GM18909 (cell line): Measurements from ENCODE around the gene NFILZ.
"Not testable (repeated sequence)": the region's sequence is repeated elsewhere in the genome, so short reads cannot be mapped to it uniquely, and the experiment has no call there.

Experiments
- ATAC-seq: cut with Tn5 transposase; IDR thresholded peaks from one replicate; pipeline ENCODE4 v1.9.1; 2021; ENCODE audit warnings: mild to moderate bottlenecking; ENCODE audit not compliant: unreplicated experiment, poor library complexity

Gene NFILZ

DNA sequence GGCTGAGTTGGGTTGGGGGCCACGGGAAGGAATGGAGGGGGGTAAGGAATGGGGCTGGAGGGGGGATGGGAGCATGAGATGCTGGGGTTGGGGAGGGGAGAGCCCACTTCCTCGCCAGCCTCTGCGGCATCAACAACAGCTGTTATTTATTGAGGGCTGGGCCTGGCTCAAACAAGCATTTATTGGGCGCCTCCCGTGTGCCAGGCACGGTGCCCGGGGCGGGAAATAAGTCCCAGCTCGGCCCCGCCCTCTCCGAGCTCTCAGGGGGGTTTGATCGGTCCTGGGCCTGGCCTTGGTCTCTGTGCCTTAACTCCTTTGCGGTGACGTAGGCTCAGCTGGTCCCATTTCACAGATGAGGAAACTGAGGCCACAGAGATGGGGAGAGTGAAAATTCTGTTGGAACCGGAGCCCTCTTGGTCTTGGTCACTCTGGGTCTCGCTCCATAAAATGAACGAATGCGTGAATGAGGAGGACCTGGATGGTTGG lies 19.0 kb upstream of the NFILZ start:
- no peak for ATAC-seq

DNA sequence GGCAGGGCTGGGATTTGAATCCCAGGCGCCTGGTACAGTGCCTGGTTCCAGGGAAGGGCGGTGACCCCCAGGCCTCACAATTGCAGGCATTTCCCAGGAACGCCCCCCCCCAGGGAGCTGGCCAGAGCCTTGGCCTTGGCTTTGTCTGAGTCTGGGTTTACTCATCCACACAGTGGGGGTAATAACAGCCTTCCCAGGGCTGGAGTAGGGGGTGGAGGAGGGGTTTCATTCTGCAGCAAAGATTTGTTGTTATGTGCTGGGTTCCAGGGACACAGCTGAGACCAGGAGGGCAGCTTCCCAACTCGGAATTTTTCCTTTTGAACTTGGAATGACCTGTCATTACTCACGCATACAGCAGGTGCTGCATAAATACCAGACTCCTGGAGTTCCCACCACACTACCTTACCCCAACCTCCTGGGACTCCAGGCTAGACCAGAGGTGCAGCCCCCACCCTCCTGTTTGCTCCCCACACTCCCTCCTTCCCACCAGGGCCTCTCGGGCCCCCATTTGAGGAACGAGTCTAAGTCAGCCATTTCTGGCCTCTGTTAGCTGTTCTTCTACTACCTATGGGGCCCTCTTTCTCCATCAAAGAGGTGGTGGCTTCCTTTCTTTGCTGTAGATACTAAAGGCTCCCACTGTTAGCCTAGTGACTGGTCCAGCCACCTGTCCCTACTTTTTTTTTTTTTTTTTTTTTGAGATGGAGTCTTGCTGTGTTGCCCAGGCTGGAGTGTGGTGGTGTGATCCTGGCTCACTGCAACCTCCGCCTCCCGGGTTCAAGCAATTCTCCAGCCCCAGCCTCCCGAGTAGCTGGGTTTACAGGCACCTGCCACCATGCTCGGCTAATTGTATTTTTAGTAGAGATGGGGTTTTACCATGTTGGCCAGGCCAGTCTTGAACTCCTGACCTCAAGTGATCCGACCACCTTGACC lies 18.3 kb upstream of the NFILZ start:
- ATAC-seq: no peak

DNA sequence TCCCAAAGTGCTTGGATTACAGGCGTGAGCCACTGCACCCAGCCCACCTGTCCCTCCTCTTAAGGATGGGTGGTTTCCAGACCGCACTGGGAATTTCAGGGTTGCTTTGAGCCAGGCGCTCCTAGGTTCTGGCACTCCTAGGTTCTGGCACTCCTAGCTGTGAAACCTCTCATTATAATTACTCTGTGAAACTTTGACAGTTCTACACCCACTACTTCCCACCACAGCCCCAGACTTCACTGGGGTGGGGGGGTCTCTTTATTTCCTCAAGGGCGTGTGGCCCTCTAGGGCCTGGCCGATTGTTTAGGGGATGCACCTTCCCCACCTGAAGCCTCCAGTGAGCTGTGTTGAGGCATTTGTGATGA lies 17.6 kb upstream of the NFILZ start:
- no peak for ATAC-seq

DNA sequence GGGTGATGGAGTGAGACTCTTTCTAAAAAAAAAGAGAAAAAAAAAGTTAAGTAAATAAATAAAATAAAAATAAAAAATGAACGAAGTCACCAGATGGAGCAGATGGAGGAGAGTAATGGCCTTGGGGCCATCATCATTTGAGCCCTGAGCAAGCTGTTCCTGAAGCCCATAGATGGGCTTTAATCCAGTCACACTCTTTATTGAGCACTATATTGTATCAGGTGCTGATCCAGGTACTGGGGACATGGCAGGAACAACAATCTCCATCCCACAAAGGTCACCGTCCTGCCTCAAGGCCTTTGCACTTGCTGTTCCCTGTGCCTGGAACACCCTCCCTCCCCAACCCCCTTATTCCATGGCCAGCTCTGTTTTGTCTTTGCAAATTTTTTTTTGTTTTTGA lies 16.0 kb upstream of the NFILZ start:
- no peak for ATAC-seq

DNA sequence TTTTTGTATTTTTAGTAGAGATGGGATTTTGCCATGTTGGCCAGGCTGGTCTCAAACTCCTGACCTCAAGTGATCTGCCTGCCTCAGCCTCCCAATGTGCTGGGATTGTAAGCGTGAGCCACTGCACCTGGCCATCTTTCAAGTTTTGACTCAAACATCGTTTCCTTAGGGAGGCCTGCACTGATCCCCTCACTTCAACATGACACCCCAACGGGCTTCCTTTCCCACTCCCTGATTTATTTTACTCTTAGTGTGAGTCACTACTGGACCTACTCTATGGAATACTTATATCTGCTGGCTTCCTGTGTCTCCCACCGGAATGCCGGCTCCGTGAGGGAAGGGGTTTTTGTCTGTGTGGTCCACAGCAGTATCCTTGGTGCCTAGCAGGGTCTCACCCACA lies 15.4 kb upstream of the NFILZ start:
- ATAC-seq: no peak

DNA sequence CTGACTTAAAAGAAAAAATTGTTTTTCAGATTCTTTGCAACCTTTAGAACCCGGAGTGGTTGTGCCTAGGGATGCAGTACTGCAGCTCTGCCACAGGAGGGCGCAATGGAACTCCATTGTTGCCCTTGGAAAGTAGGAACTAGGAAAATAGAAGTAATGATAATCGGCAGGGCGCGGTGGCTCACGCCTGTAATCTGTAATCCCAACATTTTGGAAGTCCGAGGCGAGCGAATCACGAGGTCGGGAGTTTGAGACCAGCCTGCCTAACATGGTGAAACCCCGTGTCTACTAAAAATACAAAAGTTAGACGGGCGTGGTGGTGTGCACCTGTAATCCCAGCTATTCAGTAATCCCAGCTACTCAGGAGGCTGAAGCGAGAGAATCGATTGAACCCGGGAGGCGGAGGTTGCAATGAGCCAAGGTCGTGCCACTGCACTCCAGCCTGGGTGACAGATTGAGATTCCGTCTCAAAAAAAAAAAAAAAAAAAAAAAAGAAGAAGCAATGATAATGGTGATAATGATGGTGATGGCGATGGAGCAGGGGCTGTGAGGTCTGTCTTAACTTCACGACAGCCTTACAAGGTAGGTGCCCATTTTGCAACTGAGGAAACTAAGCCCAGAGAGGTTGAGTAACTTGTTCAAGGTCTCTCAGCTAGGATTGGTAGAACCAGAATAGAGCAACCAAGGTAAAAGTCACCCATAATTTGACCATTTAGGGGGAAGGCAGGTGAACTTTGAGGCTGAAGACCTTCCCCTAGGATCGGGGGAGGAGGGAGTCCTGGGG lies 14.4 kb upstream of the NFILZ start:
- ATAC-seq: no peak

DNA sequence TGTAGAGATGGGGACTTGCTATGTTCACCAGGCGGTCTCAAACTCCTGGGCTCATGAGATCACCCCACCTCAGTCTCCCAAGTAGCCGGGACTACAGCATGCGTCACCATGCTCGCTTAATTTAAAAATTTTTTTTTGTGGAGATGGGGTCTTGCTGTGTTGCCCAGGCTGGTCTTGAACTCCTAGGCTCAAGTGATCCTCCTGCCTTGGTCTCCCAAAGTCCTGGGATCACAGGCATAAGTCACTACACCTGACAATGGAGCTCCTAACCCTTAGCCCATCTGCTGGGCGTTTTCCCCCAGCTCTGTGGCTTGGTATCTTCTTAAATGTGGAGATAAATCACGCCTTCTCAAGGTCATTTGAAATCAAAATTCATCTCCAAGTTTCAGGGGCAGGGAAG lies 13.6 kb upstream of the NFILZ start:
- no peak for ATAC-seq

DNA sequence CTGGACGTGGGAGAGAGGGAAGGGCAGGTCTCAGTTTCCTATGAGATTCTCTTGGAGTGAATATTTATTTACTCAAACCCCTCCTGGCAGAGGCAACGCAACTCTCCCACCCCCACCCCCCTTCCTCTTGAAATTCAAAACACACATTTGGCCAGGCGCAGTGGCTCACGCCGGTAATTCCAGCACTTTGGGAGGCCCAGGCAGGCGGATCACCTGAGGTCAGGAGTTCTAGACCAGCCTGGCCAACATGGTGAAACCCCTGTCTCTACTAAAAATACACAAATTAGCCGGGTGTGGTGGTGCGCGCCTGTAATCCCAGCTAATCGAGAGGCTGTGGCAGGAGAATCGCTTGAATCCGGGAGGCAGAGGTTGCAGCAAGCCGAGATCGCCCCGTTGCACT lies 13.1 kb upstream of the NFILZ start:
- ATAC-seq: not testable (repeated sequence)

DNA sequence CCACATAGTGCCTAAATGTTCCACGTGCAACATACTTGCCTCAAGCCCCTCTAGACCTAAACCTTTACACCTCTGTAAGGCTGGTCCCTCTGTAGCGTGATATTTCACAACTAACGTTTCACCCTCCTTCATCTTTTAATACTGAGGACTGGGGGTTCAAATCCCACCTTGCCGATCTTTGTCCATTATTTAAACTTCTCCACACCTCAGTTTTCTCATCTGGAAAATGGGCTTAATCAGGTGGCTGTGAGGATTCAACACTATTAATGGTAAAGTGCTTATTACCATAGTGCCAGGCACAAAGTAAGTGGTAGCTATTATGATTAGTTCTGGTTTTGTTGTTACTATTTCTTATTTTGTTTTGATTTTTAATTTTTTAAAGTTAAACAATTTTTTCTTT lies 12.4 kb upstream of the NFILZ start:
- no peak for ATAC-seq

DNA sequence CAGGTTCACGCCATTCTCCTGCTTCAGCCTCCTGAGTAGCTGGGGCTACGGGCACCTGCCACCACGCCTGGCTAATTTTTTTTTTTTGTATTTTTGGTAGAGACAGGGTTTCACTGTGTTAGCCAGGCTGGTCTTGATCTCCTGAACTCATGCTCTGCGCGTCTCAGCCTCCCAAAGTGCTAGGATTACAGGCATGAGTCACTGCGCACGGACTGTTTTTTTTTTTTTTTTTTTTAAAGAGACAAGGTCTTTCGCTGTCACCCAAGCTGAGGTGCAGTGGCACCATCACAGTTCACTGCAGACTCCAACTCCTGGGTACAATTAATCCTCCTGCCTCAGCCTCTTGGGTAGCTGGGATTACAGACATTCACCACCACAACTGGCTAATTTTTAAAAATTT lies 11.7 kb upstream of the NFILZ start:
- ATAC-seq: no peak

DNA sequence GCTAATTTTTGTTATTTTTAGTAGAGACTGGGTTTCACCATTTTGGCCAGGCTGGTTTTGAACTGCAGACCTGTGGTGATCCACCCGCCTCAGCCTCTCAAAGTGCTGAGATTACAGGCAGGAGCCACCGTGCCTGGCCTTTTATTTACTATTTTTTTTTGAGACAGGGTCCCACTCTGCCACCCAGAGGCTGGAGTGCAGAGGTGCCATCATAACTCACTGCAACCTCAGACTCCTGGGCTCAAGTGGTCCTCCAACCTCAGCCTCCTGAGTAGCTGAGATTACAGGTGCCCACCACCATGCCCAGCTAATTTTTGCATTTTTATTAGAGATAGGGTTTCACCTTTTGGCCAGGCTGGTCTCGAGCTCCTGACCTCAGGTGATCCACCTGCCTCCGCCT lies 7.5 kb upstream of the NFILZ start:
- not testable (repeated sequence) for ATAC-seq

DNA sequence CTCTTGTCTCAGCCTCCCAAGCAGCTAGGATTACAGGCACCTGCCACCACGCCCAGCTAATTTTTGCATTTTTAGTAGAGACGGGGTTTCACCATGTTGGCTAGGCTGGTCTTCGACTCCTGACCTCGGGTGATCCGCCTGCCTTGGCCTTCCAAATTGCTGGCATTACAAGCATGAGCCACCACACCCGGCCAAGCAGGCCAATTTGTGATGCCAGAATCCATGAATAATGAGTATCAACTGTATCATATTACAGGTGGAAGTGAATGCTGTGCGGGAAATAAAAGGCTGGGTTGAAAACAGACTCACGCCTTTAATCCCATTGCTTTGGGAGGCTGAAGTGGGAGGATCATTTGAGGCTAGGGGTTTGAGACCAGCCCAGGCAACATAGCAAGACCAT lies 3.6 kb upstream of the NFILZ start:
- ATAC-seq: no peak

DNA sequence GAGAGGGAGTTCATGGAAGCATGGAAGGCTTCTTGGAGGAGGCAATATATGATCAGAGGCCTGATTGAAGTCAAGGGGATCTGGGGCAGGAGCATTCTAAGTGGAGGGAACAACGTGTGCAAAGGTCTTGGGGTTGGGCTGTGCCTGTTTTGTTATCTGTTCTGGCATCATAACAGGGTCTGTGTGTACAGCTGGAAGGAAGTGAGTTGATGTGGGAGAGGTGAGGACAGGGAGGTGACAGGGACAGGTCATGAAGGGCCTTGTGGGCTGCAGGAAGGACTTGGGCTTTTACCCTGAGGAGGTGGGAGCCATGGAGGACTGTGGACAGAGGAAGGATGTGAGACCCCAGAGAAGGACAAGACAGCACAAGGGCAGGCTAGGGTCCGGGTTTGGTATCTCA lies 1.2 kb upstream of the NFILZ start:
- ATAC-seq: no peak

DNA sequence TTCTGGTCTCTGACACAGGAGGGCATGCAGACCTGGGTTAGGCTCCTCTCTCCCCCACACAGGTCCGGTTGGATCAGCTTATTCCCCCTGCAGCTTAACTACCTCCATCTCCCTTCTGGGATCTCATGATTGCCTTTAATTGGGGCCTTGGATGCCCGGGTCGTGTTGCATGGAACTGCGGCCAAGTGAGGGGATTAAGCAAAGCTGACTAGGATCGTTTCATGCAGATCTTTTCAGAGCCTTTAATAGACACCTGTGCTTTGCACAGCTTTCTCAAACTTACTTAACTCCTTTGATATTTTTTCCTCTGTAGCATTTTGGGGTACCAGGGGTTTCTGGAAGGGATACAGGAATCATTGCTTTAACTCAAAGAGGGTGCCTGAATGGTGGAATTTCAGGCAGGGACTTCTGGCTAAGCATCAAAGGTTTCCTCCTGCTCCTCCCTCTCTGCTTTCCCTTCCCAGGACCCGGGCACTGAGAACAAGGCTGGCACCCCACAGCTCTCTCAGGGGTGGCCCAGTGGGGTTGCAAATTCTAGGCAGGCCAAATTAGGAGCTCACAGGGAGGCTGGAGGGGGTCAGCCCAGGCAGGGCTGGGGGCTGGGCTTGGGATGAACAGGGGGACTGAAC lies 477 bp downstream of the NFILZ start:
- no peak for ATAC-seq

DNA sequence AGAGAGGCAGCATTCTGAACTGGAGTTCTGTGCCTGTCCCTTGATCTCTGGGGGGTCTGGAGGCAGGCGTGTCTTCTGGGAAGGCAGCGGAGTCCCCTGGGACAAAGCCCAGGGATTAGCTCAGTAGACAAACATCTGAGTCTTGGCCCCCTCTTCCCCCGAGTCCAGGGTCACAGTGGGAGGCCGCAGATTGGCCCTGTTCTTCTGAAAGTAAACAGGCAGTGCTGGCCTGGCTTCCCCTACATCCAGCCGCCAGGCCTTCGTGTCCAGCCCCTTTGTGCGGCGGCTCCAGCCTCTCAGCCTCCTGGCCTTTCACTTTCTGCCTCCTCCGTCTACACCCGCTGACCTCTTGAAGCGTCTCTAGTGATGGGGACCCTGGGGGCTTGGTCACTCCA lies 989 bp downstream of the NFILZ start:
- ATAC-seq: no peak

DNA sequence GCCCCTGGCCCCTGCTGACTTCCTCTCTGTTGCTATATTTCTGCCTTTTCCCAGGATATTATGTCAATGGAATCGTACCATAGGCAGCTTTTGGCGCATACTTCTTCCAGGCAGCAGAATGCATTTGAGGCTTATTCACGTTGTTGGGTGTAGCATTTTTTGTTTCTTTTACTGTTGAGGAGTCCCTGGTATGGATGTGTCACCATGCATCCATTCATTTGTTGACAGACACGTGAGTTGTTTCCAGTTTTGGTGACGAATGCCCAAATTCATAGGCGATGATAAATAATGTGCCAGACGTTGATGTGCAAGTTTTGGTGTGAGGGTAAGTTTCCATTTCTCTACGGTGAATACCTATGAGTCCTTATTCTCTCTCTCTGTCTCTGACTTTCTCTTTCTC lies 5.0 kb downstream of the NFILZ start:
- ATAC-seq: no peak

DNA sequence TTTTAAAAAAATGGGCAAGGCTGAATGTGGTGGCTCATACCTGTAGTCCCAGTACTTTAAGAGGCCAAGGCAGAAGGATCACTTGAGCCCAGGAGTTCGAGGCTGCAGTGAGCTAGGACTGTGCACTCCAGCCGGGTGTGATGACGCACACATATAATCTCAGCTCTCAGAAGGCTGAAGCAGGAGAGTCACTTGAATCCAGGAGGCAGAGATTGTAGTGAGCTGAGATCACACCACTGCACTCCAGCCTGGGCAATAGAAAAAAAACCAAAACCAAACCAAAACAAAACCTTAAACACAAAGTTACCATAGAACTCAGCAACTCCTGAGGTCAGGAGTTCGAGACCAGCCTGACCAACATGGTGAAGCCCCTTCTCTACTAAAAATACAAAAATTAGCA lies 6.6 kb downstream of the NFILZ start:
- ATAC-seq: not testable (repeated sequence)

DNA sequence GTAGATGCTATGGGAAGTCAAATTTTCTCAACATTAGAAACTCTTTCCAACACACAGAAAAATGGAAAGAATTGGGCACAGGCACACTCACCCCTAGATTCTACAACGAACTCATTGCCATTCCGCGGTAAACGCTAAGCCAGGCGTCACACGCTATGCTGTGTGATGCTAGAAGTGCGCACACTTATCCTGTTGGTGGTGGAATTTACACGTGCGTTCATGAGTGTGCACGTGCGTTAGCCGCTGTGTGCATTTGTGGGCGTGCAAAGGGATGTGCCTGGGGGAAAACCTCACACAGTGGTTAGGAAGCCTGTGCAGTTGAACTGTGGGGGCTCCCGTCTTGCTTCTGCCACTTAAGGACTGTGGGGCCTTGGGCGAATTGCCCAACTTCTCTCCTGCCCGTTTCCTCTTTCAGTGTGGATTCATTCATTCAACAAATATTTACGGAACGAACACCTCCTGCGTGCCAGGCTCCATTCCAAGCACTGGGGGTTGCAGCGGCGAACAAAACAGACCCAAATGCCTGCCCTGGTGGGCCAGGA lies 7.7 kb downstream of the NFILZ start:
- no peak for ATAC-seq

DNA sequence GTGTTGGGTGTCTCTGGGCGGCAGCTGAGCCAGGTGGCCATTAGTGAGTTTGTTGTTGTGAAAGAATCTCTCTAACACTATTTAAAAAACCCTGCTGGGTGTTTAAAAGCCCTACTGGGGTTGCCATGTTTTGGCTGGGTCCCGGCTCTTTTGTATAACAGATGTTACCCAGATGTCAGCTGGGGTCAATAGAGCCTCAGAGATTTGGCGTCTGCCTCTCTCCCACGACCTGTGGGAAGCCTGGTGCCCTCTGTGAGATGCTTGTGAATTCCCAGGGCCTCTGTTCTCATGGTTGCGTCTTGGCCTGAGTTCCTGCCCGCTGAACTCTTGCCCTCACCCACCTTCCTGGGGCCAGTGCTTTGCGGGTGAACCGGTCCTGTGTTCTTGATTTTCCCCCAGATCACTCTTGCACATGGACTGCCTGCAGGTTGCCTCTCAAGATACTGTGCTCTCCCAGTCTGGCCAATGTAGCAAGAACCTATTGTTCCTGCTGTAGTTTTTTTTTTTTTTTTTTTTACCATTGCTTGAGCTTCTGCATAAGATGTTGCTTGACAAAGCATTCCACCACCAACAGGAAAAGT lies 9.5 kb downstream of the NFILZ start:
- no peak for ATAC-seq

DNA sequence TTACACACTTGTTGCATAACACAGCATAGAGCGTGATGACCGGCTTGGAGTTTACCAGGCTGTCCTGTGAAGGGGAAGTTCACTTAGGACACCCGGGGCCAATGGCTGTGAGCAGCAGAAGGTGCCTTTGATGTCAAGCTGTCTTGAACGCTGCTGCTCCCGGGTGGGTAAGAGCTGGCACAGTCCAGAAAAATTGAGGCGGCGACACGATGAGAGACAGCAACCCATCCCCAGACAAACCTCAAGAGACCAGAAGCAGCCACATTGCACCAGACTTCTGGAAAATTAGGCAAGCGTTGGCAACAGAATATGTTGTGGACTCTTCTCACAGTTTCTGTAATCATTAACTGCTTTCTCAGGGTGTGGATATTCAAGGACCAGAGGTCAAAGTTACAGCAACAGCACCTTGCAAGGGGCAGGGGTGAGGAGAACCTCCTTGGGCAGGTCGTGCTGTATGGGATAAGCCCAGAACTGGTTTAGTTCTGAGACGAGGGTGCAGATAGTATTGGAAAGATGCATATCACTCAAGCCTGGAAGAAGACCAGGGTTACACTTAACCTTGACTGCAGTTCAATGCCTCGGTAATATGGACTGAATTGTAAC lies 10.1 kb downstream of the NFILZ start:
- no peak for ATAC-seq
